Measurements from ENCODE around the gene CTNS. TPM values are rescaled to one million over a fixed set of nuclear protein-coding genes. Genes with fewer than 3 reads are reported as not detected.

CTNS gene
- total RNA-seq, 1 experiment from 2014 or later: 17.1 TPM

DNA sequence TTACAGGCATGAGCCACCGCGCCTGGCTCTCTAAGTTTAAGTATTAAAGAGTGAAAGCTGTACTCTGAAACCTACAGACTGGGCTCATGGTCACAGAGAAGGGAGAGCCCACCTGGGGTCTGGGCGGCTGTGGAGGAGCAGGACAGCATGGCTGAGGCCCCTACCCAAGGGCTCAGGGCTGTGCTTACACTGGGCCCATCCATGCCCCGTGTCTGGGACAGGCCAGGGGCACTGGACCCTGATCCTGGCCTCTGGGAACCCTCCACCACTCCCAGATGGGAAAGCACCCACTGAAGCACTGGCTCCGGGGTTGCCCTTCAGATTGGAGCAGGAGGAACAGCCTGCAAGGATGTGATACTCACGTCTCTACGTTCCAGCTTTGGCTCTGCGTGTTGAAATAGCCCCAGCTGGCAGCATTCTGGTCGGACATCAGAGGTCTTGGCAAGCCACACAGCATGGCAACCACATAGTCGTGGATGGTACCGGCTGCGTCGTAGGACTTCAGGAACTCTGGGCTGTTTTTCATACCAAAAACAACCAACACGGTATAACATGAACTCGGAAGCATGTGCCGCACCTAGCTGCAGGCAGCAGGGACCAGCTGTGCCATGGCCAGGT is 13.5 kb upstream of the CTNS start:
- DNase-seq (ENCODE audit: low read depth): no peak

DNA sequence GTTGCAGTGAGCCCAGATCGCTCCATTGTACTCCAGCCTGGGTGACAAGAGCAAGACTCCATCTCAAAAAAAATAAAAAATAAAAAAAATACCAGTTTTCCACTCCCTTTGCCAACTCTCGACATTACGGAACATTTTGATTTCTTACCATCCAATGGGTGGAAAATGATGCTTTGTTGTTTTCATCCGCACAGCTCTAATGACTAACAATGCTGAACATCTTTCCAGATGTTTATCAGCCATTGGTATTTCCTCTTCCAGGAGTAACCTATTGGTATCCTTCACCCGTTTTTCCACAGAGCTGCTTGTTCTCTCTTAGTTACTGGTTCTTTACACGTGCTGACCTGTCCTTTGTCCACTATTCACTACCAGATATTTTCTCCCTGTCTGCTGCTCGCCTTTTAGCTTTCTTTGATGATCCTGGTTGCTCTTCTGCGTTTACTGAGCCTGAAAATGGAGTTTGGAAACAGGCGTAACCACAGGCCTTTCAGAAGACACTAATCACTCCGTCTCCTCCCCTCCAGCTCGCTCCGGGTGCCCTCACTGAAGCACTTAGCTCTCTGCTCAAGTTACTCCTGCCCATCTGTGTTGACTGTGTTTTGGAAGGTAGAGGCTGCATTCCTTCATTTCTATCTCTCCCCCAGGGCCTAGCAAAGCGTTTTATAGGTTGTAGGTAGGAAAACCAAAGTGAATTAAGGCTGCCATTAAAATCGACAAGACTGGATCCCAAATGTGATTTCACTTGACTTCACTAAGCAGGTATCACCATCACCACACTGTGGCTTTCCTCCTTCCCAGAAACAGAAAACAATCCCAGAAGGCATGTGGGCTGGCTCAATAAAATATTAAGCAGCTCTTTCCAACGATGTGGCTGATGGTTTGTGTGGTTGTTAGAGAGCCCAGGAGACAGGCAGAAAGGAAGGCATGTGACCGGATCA is 9.5 kb upstream of the CTNS start:
- no peak for DNase-seq (ENCODE audit: low read depth)

DNA sequence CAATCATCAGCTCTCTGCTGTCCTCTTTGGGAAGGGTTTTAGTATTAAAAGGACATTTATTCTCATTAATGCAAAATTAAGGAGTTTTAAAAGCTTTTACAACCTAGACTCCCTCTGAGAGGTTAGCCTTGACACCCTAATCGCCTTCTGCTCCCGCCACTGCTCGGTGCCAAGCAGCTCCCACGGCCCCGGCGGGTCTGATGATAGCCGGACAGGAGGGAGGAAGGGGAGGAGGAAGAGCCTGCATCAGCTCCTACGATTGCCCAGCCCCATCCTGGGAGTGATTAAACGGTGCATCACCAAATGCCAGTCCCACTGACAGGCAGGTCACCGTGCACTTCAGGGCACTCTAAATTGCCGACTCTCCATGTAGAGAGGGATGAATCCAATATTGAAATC is 8.8 kb upstream of the CTNS start:
- no peak for DNase-seq (ENCODE audit: low read depth)

DNA sequence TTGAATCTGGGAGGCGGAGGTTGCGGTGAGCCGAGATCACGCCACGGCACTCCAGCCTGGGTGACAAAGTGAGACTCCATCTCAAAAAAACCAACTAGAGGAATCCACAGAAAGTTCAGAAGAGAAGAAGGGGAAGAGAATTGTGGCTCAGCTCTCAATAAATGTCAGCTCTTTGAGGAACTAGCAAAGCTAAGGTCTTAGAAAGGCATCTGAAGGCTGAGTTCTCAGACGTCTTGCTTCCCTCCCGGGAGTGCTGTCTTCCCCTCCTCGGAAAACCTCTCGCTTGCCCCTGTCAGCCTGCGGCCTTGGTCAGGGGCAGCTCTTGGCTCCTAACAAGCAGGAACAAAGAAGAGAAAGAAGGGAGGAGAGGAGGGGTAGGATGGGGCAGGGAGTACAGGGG is 5.8 kb upstream of the CTNS start:
- no peak for DNase-seq (ENCODE audit: low read depth)

DNA sequence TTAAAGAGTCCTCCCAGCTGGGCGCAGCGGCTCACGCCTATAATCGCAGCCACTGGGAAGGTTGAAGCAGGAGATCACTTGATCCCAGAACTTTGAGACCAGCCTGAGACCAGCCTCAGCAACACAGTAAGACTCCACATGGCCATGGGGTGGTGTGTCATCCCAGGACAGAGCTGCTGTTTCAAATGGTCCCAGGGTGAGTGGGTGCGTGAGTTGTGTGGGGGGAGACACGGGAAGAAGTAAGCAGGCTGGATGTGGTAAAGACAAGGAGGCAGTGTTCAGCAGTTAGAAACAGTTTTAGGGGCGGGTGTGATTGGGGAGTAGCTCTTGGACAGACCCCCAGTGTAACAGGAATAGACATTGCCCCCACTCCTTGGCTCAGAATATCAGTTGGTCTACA is 4.3 kb upstream of the CTNS start:
- DNase-seq (ENCODE audit: low read depth): no peak

DNA sequence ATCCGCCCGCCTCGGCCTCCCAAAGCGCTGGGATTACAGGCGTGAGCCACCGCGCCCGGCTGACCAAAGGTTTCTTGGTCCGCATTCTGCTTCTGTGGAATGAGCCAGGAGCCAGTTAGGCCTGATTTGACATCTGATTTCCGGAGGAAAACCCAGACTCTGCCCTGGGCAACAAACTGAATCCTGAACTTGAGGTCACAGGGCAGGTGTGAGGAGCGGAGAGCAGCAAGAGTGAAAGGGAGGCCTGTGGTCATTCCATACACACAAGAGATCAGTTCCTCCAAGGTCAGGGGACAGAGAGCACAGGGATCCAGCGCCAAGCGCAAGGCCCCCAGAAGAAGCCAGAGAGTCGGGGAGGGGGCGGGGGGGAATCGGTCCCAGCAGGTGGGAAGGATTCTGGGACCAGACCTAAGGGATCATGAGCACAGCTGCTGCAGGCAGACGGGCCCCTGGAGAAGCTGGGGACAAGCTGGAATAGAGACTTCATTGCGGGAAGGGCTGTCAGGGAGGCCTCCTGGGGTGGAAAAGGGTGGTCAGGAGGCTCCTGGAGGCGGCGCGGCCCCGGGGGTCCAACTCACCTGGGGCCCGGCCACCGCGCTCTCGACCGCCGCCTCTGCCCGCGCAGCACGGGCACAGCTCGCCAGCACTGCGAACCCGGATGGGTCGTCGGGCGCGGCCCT is 946 bp upstream of the CTNS start:
- DNase-seq (ENCODE audit: low read depth): peak; percentile 13

DNA sequence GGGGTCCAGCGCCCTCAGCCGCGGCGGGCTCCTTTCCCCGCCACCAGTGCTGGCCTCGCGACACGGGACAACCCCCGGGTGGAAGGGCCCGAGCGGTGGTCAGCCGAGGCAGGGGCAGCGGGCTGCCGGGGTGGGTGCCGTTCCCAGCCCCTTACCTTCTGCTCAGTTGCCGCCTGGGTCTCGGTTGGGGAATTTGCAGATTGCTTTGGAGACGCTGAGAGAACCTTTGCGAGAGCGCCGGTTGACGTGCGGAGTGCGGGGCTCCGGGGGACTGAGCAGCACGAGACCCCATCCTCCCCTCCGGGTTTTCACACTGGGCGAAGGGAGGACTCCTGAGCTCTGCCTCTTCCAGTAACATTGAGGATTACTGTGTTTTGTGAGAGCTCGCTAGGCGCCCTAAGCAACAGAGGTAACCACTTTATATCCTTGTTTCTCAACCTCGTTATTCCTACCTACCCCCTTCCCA is 381 bp downstream of the CTNS start:
- no peak for DNase-seq (ENCODE audit: low read depth)

DNA sequence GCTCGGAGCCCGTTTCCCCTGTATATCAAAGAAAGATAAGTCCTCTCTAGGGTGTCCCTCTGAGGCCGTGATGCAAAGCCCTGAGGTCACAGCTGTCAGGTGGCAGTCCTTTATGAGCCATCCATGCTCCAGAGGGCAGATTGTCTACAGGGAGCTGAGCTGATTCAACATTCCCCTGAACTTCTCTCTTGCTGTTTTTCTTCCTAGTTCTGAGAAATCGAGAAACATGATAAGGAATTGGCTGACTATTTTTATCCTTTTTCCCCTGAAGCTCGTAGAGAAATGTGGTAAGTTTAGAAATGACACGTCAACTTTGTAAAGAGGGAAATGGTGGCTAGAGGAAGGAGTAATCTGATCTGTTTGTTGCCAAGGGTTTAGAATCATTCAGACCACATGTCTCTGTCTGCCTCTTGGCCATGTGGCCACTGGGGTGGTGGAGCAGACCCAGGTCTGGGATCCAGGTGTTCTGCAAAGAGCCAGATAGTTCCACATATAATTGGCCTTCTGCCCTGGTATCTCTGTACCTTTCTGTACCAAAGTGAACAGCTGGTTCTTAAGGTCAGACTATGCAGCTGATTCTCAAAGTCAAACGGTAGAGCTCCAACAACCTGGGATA is 3.5 kb downstream of the CTNS start:
- DNase-seq (ENCODE audit: low read depth): peak; percentile 37

DNA sequence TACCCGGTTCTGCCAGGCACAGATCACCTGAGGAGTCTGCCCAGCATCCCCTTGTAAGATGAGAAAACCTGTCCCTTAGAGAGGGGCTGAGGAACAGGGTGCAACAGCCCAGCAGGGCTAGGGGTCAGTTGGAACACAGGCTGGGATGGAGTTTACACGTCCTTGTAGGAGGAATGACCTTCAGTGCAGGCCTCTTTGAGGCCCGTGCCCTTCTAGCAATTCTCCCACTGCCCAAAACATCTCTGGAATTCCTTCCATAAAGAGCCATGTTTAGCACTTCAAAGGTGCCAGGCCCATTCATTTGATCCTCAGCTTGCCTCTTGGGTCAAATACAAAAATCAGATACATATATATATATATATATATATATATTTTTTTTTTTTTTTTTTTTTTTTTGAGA is 4.5 kb downstream of the CTNS start:
- DNase-seq (ENCODE audit: low read depth): no peak

DNA sequence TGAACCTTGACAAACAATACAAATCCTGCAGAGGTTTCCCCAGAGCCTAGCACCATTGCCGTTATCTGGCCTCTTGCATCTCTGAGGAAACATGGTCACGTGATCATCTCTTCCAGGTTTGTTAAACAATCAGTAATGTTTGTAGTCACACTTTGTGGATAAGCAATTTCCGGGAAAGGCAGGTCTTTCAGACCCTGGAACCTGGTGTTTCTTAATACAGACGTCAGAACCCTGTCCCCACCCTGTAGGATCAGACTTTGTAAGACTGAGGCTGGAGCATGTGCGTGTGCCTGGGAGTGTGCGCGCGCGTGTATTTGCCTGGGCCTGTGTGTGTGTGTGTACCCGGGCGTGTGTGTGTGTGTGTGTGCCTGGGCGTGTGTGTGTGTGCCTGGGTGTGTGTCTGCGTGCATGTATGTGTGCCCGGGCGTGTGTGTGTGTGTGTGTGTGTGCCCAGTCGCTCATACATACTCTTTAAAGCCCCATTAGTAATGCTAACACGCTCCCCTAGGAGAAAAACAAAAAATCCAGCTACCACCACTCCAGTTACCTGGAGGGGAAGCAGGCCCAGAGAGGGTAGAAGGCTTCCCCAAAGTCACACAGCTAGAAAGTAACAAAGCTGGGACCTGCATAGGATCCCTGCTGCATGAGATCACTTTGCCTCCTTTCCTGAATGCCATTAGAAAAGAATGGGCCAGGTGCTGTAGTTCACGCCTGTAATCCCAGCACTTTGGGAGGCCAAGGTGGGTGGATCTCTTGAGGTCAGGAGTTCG is 5.3 kb downstream of the CTNS start:
- DNase-seq (ENCODE audit: low read depth): no peak

DNA sequence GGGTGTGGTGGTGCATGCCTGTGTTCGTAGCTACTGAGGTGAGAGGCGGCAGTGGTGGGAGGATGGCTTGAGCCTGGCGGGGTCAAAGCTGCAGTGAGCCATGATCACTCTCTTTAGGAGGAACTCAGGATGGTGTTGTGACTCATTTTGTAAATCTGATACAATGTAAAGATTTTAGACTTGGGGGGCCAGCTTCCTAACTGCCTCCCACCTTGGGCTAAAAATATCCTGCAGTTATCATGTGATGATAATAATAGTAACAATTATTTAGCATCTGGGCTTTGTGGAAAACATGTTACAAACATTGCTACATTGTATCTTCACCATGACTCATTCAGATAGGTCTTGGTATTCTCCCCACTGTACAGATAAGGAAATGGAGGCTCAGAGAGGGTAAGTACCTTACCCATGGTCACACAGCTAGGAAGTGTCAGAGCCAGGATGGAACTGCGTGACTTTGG is 7.4 kb downstream of the CTNS start:
- no peak for DNase-seq (ENCODE audit: low read depth)

DNA sequence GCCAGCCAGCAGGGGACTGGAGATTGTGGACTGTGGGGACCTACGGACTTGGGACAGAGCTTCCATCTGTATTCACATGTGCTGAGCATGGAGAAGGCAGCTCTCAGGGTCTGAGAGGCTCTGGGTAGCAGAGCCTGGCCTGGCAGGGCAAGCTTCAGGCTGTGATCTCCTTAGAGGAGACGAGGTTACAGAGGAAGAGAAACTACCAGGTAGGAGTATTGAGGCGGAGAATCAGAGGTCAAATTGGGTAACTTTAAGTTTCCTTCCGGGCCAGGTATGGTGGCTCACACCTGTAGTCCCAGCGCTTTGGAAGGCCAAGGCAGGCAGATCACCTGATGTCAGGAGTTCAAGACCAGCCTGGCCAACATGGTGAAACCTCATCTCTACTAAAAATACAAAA is 8.8 kb downstream of the CTNS start:
- DNase-seq (ENCODE audit: low read depth): no peak

DNA sequence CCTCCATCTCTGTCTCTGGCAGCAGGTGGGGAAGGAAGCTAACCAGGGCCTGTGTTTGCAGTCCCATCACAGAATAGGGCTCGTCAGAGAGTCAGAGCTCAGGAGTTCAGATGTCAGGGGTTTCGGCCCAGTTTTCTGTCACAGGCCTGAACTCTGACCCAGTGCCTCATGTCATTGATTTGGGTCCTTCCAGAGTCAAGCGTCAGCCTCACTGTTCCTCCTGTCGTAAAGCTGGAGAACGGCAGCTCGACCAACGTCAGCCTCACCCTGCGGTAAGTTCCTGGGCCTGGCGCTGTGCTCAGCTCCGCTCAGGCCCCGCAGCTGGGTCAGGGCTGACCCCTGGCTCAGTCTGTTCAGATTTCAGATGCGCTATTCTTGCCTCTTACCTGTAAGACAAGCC is 10.7 kb downstream of the CTNS start:
- DNase-seq (ENCODE audit: low read depth): no peak

DNA sequence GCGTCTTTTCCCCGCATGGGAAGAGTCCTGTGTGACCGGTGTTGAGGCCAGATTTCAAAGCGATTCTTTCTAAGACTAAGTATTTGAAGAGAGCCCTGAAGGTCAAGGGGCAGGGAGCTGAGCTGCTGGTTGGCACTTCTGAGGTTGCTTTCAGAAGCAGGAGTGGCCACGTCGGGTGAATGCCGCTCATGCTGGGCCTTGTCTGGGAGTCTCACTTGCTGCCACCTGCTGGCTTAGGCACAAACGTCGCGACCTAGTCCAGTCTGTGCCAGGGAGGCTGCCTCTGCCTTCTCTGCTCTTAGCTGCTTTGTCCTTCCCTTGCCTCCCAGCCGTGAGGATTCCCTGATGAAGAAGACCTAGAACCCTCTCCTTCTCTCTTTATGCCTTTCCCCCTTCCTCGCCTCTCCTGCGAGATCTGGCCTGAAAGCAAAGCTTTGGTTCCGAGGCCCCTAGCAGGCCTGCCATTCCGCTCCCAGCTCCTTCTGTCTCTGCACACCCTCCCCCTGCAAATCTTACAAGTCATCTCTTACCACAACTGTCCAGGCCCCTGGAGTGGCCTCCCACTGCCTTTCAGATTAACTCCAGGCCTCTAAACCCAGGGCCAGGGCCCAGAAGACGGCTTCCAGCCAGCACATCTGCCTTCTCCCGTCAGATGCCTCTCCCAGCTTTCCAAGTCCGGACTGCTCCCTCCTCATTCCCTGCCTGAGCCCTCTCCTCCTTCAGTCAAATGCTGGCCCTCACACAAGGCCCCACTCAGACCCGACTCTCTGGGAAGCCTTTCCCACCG is 11.4 kb downstream of the CTNS start:
- DNase-seq (ENCODE audit: low read depth): peak; percentile 51

DNA sequence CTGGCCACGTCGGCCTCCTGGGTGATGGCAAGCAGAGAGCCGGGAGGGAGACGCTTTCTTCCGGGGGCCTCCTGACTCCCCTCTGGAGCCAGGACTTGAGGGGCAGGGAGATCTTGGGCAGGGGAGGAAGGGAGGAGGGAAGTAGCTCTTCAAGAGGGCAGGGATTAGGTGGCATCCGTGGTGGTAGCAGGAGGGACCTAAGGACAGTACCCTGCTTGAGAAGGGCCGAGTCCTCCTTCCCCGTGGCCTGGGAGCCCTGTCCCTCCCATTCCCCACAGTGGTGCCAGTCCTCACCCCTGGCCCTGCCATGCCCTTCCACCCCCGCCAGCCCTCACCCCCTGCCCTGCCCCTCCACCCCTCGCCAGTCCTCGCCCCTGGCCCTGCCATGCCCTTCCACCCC is 19.2 kb downstream of the CTNS start:
- no peak for DNase-seq (ENCODE audit: low read depth)

DNA sequence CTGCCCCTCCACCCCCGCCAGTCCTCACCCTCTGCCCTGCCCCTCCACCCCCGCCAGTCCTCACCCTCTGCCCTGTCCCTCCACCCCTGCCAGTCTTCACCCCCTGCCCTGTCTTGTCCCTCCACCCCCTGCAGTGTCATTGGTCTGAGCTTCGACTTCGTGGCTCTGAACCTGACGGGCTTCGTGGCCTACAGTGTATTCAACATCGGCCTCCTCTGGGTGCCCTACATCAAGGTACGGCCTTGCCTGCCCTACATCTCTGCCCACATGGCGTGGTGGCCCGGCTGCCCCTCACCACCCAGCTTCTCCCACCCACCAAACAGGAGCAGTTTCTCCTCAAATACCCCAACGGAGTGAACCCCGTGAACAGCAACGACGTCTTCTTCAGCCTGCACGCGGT is 19.8 kb downstream of the CTNS start:
- no peak for DNase-seq (ENCODE audit: low read depth)

DNA sequence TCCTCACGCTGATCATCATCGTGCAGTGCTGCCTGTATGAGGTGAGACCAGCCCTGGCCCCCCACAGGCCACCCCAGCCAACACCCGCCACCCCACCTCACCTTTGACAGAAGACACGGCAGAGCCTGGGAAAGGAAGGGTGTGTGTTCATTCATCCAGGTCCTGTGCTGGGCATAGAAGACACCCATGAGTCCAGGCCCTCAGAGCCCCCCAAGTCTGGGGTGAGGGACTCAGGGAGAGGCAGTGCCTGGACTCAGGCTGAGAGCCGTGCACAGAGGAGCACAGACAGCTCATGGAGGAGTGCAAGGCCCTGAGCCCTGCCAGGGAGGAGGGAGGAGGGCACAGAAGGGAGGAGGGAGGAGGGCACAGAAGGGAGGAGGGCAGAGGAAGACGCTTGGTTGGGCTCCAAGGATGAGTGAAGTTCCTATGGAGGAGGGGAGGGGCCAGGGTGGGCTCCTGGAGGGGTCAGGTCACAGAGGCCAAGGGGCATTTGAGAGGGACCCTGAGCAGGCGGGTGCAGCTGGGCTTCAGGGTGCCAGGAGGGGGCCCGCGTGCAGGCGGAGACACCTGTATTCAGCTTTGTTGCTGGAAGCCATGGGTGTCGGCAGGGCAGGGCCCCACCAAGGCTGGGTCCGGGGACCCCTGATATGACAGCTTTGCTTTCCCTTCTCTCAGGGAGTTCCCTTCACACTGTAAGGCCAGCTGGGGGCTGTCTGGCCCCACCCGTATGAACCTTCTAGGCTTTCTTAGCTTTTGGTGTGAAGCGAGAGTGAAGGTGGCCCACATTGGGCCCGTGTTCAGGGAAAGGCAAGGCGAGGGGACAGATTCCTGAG is 20.4 kb downstream of the CTNS start:
- no peak for DNase-seq (ENCODE audit: low read depth)

DNA sequence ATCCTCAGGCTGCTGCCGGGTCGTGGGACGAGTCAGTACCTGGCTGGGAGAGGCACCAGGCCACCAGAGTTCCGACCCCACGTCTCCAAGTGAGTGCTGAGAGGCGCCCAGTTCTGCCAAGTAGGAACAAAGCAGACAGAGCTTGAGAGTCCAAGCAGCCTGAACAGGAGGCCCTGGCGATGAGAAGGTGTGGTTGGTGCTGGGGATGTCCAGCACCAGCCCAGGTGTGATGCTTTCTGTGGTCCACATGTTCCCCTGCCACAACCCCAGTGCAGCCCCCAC is 21.0 kb downstream of the CTNS start:
- no peak for DNase-seq (ENCODE audit: low read depth)

DNA sequence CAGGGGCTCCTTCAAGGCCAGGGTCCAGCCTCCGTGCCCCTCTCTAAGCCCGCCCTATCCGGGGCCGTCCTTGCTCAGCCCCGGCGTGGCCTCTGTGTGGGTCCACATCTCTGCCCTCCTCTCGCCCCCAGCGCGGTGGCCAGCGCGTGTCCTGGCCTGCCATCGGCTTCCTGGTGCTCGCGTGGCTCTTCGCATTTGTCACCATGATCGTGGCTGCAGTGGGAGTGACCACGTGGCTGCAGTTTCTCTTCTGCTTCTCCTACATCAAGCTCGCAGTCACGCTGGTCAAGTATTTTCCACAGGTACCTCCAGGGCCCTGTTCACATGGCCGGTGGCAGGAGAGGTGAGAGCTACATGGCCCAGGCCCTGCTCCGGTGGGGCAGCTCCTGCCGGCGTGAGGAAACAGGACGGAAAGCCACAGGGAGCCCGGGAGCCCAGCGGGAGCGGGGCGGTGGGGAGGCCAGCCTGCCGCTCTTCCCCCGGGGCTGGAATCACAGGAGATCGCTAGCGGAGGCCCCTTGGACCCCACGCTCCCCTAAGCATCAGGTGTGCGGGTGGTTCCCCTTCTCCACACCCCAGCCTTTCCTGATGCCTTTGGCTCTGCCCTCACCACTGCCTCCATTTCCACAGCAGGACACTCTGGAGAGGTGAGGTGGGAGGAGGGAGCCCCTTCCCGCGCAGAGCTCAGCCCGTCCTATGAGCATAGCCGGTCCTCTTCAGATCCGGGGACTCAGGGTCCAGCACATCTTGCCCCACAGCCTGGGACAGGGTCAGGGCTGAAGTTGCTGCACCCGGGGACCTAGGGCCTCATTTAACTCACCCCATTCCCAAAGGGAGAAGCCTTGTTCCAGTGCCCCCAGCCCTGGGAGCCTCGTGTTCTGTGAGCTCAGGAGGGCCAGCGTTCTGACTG is 21.6 kb downstream of the CTNS start:
- no peak for DNase-seq (ENCODE audit: low read depth)
